ENCODE data around the gene TIMM13.

Gene TIMM13

GRCh38 chr19:2410023-2410422 is 17.4 kb downstream of the TIMM13 start:
- Histone ChIP-seq H3F3A (ENCODE audit: insufficient read depth) (no peaks in the 10 kb centered on the region), H3K9me2 (replicated peaks; ENCODE audit: insufficient read depth, low read length) (no peaks in the 10 kb centered on the region), H4K20me1 (ENCODE audit: low read depth, low read length) (no peaks in the 10 kb centered on the region), H3K9me3 (ENCODE audit: insufficient read depth, low read length) (no peaks in the 10 kb centered on the region), H3K27me3 (ENCODE audit: low read length) (no peaks in the 10 kb centered on the region), H3K9ac (ENCODE audit: low read length) (no peak overlapping the region), H3K4me3 (ENCODE audit: insufficient read depth, low read length, poor library complexity, severe bottlenecking) (no peak overlapping the region), H2AFZ (ENCODE audit: low read depth, low read length, severe bottlenecking) (no peak overlapping the region), H3K4me2 (ENCODE audit: low read depth, low read length, poor library complexity, severe bottlenecking) (no peak overlapping the region), H3K27ac (ENCODE audit: low read depth, low read length) (no peak overlapping the region), H3K79me2 (ENCODE audit: insufficient read depth, low read length) (no peaks in the 10 kb centered on the region), H3K36me3 (ENCODE audit: low read length) (no peaks in the 10 kb centered on the region)
- no peak for TF ChIP-seq EZH2phosphoT487 (conservative IDR thresholded peaks at IDR 0.05; ENCODE audit: low read length)
- no peak for TF ChIP-seq CTCF (IDR thresholded peaks at IDR 0.05; ENCODE audit: insufficient read depth, low read length, poor library complexity, severe bottlenecking)

GRCh38 chr19:2409352-2409912 is 18.0 kb downstream of the TIMM13 start:
- Histone ChIP-seq H3K9ac (ENCODE audit: low read length) (no peak overlapping the region), H4K20me1 (ENCODE audit: low read depth, low read length) (no peaks in the 10 kb centered on the region), H3K36me3 (ENCODE audit: low read length) (no peaks in the 10 kb centered on the region), H3K9me2 (replicated peaks; ENCODE audit: insufficient read depth, low read length) (no peaks in the 10 kb centered on the region), H3K9me3 (ENCODE audit: insufficient read depth, low read length) (no peaks in the 10 kb centered on the region), H3K79me2 (ENCODE audit: insufficient read depth, low read length) (no peaks in the 10 kb centered on the region), H3K4me3 (ENCODE audit: insufficient read depth, low read length, poor library complexity, severe bottlenecking) (no peak overlapping the region), H3K27me3 (ENCODE audit: low read length) (no peaks in the 10 kb centered on the region), H2AFZ (ENCODE audit: low read depth, low read length, severe bottlenecking) (no peak overlapping the region), H3K27ac (ENCODE audit: low read depth, low read length) (no peak overlapping the region), H3F3A (ENCODE audit: insufficient read depth) (no peaks in the 10 kb centered on the region), H3K4me2 (ENCODE audit: low read depth, low read length, poor library complexity, severe bottlenecking) (no peak overlapping the region)
- TF ChIP-seq EZH2phosphoT487 (conservative IDR thresholded peaks at IDR 0.05; ENCODE audit: low read length) = no peak
- TF ChIP-seq CTCF (IDR thresholded peaks at IDR 0.05; ENCODE audit: insufficient read depth, low read length, poor library complexity, severe bottlenecking) = no peak

- Histone ChIP-seq H3K9ac (ENCODE audit: low read length) (no peak overlapping the region), H3K9me3 (ENCODE audit: insufficient read depth, low read length) (no peaks in the 10 kb centered on the region), H3K27ac (ENCODE audit: low read depth, low read length) (no peak overlapping the region), H3K4me3 (ENCODE audit: insufficient read depth, low read length, poor library complexity, severe bottlenecking) (no peak overlapping the region), H3K9me2 (replicated peaks; ENCODE audit: insufficient read depth, low read length) (no peaks in the 10 kb centered on the region), H3F3A (ENCODE audit: insufficient read depth) (no peaks in the 10 kb centered on the region), H3K27me3 (ENCODE audit: low read length) (no peaks in the 10 kb centered on the region), H3K79me2 (ENCODE audit: insufficient read depth, low read length) (no peaks in the 10 kb centered on the region), H3K36me3 (ENCODE audit: low read length) (no peaks in the 10 kb centered on the region), H4K20me1 (ENCODE audit: low read depth, low read length) (no peaks in the 10 kb centered on the region), H2AFZ (ENCODE audit: low read depth, low read length, severe bottlenecking) (no peak overlapping the region), H3K4me2 (ENCODE audit: low read depth, low read length, poor library complexity, severe bottlenecking) (no peak overlapping the region)
- TF ChIP-seq CTCF (IDR thresholded peaks at IDR 0.05; ENCODE audit: insufficient read depth, low read length, poor library complexity, severe bottlenecking) (no peak), EZH2phosphoT487 (conservative IDR thresholded peaks at IDR 0.05; ENCODE audit: low read length) (no peak)
These were observed 19.1 kb downstream of the TIMM13 start for GRCh38 chr19:2408247-2408646.

Measured in SU-DHL-6 (cell line).